ENCODE measurements around the gene CLCN2. TPM values are rescaled to one million over a fixed set of nuclear protein-coding genes. Genes with fewer than 3 reads are reported as not detected.

Gene CLCN2
- polyA plus RNA-seq, 2 of the 4 experiments (the other 2 are of a cell fraction), result 2.2 to 5.4 TPM

- no peak for FAIRE-seq
- no peak for ATAC-seq
- Histone ChIP-seq H3K9me3 (no peaks in the 10 kb centered on the region), H3K4me1 (no peaks in the 10 kb centered on the region), H3K4me2 (no peak overlapping the region), H3K4me3 (no peak overlapping the region), H3K27ac (no peak overlapping the region)
- ChIA-PET POLR2A (no interaction called here), CTCF (interaction anchor here (0.5 to 3.6 kb wide), 18 partner anchors 9 to 462 kb away, joined by 3 to 23 read pairs (median 4); partner anchors contain the start of genes FAM131A and POLR2H)
- TF ChIP-seq HES2 (IDR thresholded peaks at IDR 0.05), result no peak
- TF ChIP-seq HOXB5 (CRISPR knock-in tag; IDR thresholded peaks at IDR 0.05), result no peak
- TF ChIP-seq PHF8 (IDR thresholded peaks at IDR 0.05; ENCODE audit: borderline replicate concordance, low read depth), result no peak
- no peak for TF ChIP-seq HMGXB4 (CRISPR knock-in tag; IDR thresholded peaks at IDR 0.05; ENCODE audit: borderline replicate concordance)
- TF ChIP-seq REST (IDR thresholded peaks at IDR 0.05), result no peak
- TF ChIP-seq CEBPB (IDR thresholded peaks at IDR 0.05), result no peak
- TF ChIP-seq ZNF302 (CRISPR knock-in tag; IDR thresholded peaks at IDR 0.05), result no peak
- no peak for TF ChIP-seq NR3C1 (IDR thresholded peaks at IDR 0.05)
- TF ChIP-seq ZFP36 (IDR thresholded peaks at IDR 0.05; ENCODE audit: borderline replicate concordance, partially characterized antibody), result no peak
- no CpG with 5 or more reads among the region's 11 CpGs for WGBS (ENCODE audit: missing lambda C conversion rate)
- no peak for DNase-seq (ENCODE audit: low read depth in 1 of 2, low spot score in 1 of 2)
Observed at GRCh38 chr3:184353546-184353941, 7.9 kb downstream of the CLCN2 start.

GRCh38 chr3:184352897-184353545 lies 8.4 kb downstream of the CLCN2 start:
- 100% methylated on average over 1 of the region's 11 CpGs for WGBS (ENCODE audit: missing lambda C conversion rate)
- Histone ChIP-seq H3K9me3 (no peaks in the 10 kb centered on the region), H3K27ac (no peak overlapping the region), H3K4me2 (no peak overlapping the region), H3K4me1 (no peaks in the 10 kb centered on the region), H3K4me3 (no peak overlapping the region)
- ChIA-PET CTCF (interaction anchor here (0.8 to 3.6 kb wide), 12 partner anchors 8 to 161 kb away, joined by 3 to 23 read pairs (median 6); partner anchors contain the start of genes FAM131A and POLR2H), POLR2A (no interaction called here)
- DNase-seq (ENCODE audit: low read depth in 1 of 2, low spot score in 1 of 2), result no peak
- ATAC-seq, result no peak
- FAIRE-seq, result no peak
- TF ChIP-seq HOXB5 (CRISPR knock-in tag; IDR thresholded peaks at IDR 0.05) (no peak), MAZ (IDR thresholded peaks at IDR 0.05; ENCODE audit: borderline replicate concordance, low read depth, low read length) (no peak), HEYL (CRISPR knock-in tag; IDR thresholded peaks at IDR 0.05) (no peak), FOSL2 (IDR thresholded peaks at IDR 0.05) (no peak), FOSL2 (CRISPR knock-in tag; IDR thresholded peaks at IDR 0.05) (no peak)

- H3K9me3 ChIP-seq, result no peaks in the 10 kb centered on the region
- no peak overlapping the region for H3K27ac ChIP-seq
- no peak overlapping the region for H3K4me3 ChIP-seq
- no peak overlapping the region for H3K4me2 ChIP-seq
- TF ChIP-seq HOXA7 (CRISPR knock-in tag; IDR thresholded peaks at IDR 0.05) (no peak), HMGXB4 (CRISPR knock-in tag; IDR thresholded peaks at IDR 0.05; ENCODE audit: borderline replicate concordance) (no peak), TFCP2L1 (CRISPR knock-in tag; IDR thresholded peaks at IDR 0.05) (no peak), EP300 (IDR thresholded peaks at IDR 0.05) (no peak), CHD2 (IDR thresholded peaks at IDR 0.05; ENCODE audit: low read length, partially characterized antibody) (no peak), CEBPB (IDR thresholded peaks at IDR 0.05) (no peak), ZFP36 (IDR thresholded peaks at IDR 0.05; ENCODE audit: borderline replicate concordance, partially characterized antibody) (no peak)
- ChIA-PET POLR2A (no interaction called here), CTCF (interaction anchor here (1.2 to 3.6 kb wide), 4 partner anchors 7 to 23 kb away, joined by 3 to 23 read pairs (median 4); partner anchors contain the start of genes CLCN2 and POLR2H)
- DNase-seq (ENCODE audit: low read depth in 1 of 2, low spot score in 1 of 2), result no peak
- FAIRE-seq, result no peak
- 89% methylated on average over 14 of the region's 15 CpGs for WGBS (ENCODE audit: missing lambda C conversion rate)
- ATAC-seq, result no peak
- no peaks in the 10 kb centered on the region for H3K4me1 ChIP-seq
Observed at GRCh38 chr3:184352149-184352785, 9.1 kb downstream of the CLCN2 start.

Measured in A549 (cell line).